ENCODE data around the gene PLXNA2.

PLXNA2 gene

GRCh38 chr1:208217781-208218180, 26.4 kb downstream of the PLXNA2 start:
- TF ChIP-seq TAF1 (IDR thresholded peaks at IDR 0.05; ENCODE audit: borderline replicate concordance, insufficient read depth, low read length), result no peak
- no peak for TF ChIP-seq POLR2AphosphoS5 (IDR thresholded peaks at IDR 0.05; ENCODE audit: low read depth, low read length)
- no peak for TF ChIP-seq FOXP2 (optimal IDR thresholded peaks at IDR 0.05; ENCODE audit: borderline replicate concordance, extremely low read depth, extremely low read length, insufficient read depth)
- no peak for TF ChIP-seq REST (IDR thresholded peaks at IDR 0.05; ENCODE audit: insufficient read depth in 1 of 2, low read depth in 2 of 2, low read length in 2 of 2)
- no peak for TF ChIP-seq SIN3A (IDR thresholded peaks at IDR 0.05; ENCODE audit: borderline replicate concordance, insufficient read depth, low read length)

- TF ChIP-seq SIN3A (IDR thresholded peaks at IDR 0.05; ENCODE audit: borderline replicate concordance, insufficient read depth, low read length) (no peak), FOXP2 (optimal IDR thresholded peaks at IDR 0.05; ENCODE audit: borderline replicate concordance, extremely low read depth, extremely low read length, insufficient read depth) (no peak), POLR2AphosphoS5 (IDR thresholded peaks at IDR 0.05; ENCODE audit: low read depth, low read length) (no peak), REST (IDR thresholded peaks at IDR 0.05; ENCODE audit: insufficient read depth in 1 of 2, low read depth in 2 of 2, low read length in 2 of 2) (no peak), TAF1 (IDR thresholded peaks at IDR 0.05; ENCODE audit: borderline replicate concordance, insufficient read depth, low read length) (no peak)
These were observed 27.4 kb downstream of the PLXNA2 start for GRCh38 chr1:208216806-208217205.

- TF ChIP-seq SIN3A (IDR thresholded peaks at IDR 0.05; ENCODE audit: borderline replicate concordance, insufficient read depth, low read length) (no peak), FOXP2 (optimal IDR thresholded peaks at IDR 0.05; ENCODE audit: borderline replicate concordance, extremely low read depth, extremely low read length, insufficient read depth) (no peak), REST (IDR thresholded peaks at IDR 0.05; ENCODE audit: insufficient read depth in 1 of 2, low read depth in 2 of 2, low read length in 2 of 2) (no peak), POLR2AphosphoS5 (IDR thresholded peaks at IDR 0.05; ENCODE audit: low read depth, low read length) (no peak), TAF1 (IDR thresholded peaks at IDR 0.05; ENCODE audit: borderline replicate concordance, insufficient read depth, low read length) (no peak)
These were observed 28.1 kb downstream of the PLXNA2 start for GRCh38 chr1:208216062-208216461.

- TF ChIP-seq FOXP2 (optimal IDR thresholded peaks at IDR 0.05; ENCODE audit: borderline replicate concordance, extremely low read depth, extremely low read length, insufficient read depth), result no peak
- TF ChIP-seq POLR2AphosphoS5 (IDR thresholded peaks at IDR 0.05; ENCODE audit: low read depth, low read length), result no peak
- no peak for TF ChIP-seq TAF1 (IDR thresholded peaks at IDR 0.05; ENCODE audit: borderline replicate concordance, insufficient read depth, low read length)
- no peak for TF ChIP-seq REST (IDR thresholded peaks at IDR 0.05; ENCODE audit: insufficient read depth in 1 of 2, low read depth in 2 of 2, low read length in 2 of 2)
- no peak for TF ChIP-seq SIN3A (IDR thresholded peaks at IDR 0.05; ENCODE audit: borderline replicate concordance, insufficient read depth, low read length)
These were observed 28.8 kb downstream of the PLXNA2 start for GRCh38 chr1:208215393-208215792.

GRCh38 chr1:208213786-208214185, 30.4 kb downstream of the PLXNA2 start:
- no peak for TF ChIP-seq TAF1 (IDR thresholded peaks at IDR 0.05; ENCODE audit: borderline replicate concordance, insufficient read depth, low read length)
- no peak for TF ChIP-seq FOXP2 (optimal IDR thresholded peaks at IDR 0.05; ENCODE audit: borderline replicate concordance, extremely low read depth, extremely low read length, insufficient read depth)
- no peak for TF ChIP-seq SIN3A (IDR thresholded peaks at IDR 0.05; ENCODE audit: borderline replicate concordance, insufficient read depth, low read length)
- no peak for TF ChIP-seq POLR2AphosphoS5 (IDR thresholded peaks at IDR 0.05; ENCODE audit: low read depth, low read length)
- no peak for TF ChIP-seq REST (IDR thresholded peaks at IDR 0.05; ENCODE audit: insufficient read depth in 1 of 2, low read depth in 2 of 2, low read length in 2 of 2)
